GM18951 (cell line): Measurements from ENCODE around the gene NXNL1.

Source experiments
- POLR2A ChIP-seq: IDR thresholded peaks from 4 replicates; pipeline ENCODE4 v1.6.1; 2011; ENCODE audit warnings: mild to moderate bottlenecking; ENCODE audit not compliant: insufficient read length, insufficient read depth; ENCODE audit errors: extremely low read depth
- in situ Hi-C: fragments of 300-500 bp; cut with MboI; formaldehyde crosslinking; loops from one replicate; pipeline ENCODE4 v1.12.0; 2022; ENCODE audit warnings: low sequenced_read_pairs, mixed read lengths, inconsistent platforms; ENCODE audit not compliant: unreplicated experiment

Gene NXNL1

GRCh38 chr19:17457616-17458015 lies 3.1 kb downstream of the NXNL1 start:
- in situ Hi-C loops = no loop called here
- no peak for TF ChIP-seq POLR2A

DNA sequence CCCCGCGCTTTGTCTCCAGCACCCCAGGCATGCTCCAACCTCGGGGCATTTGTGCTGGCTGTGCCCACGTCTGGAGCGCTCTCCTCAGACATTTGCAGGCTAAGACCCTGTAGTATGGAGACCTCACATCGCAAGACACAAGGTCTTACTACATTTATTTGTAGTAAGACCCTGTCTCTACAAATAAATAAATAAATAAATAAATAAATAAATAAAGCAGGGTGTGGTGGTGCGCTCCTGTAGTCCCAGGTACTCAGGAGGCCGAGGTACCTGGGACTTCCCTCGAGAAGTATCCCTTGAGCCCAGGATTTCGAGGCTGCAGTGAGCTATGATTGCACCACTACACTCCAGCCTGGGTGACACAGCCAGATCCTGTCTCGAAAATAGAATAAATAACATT lies 4.6 kb downstream of the NXNL1 start:
- in situ Hi-C loops = no loop called here
- TF ChIP-seq POLR2A = no peak

DNA sequence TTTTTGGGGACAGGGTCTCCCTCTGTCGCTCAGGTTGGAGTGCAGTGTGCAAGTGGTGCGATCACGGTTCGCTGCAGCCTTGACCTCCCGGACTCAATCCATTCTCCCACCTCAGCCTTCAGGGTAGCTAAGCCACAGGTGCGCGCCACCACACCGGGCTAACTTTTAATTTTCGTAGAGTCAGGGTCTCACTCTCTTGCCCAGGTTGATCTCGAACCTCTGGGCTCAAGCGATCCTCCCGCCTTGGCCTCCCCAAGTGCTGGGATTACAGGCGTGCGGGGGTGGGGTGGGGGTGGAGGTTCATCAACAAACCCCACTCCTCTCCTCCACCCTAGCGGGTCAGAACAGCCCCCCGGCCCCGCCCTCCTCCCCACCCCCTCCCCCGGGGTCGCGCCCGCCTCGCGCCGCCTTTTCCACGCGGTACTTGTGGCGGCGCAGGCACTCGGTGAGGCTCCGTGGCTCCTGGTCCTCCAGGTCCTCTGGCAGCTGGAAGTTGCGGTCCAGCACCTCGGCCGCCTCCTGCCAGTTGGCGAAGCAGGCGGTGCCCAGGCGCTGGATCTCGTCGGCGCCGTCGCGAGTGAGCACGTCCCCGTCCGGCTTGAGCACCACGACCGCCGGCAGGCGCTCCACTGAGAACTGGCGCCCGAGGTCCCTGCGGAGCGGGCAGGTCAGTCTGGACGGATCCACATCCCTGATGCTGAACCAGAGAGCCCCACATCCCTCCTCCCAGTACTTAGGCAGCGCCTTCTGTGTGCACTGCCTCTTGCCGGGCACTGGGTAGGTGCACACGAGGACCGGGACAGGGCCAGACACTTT lies 5.2 kb downstream of the NXNL1 start:
- in situ Hi-C loops = no loop called here
- TF ChIP-seq POLR2A = no peak

- no peak for TF ChIP-seq POLR2A
- in situ Hi-C loops = no loop called here
Measured at GRCh38 chr19:17454576-17455071, 6.1 kb downstream of the NXNL1 start.

DNA sequence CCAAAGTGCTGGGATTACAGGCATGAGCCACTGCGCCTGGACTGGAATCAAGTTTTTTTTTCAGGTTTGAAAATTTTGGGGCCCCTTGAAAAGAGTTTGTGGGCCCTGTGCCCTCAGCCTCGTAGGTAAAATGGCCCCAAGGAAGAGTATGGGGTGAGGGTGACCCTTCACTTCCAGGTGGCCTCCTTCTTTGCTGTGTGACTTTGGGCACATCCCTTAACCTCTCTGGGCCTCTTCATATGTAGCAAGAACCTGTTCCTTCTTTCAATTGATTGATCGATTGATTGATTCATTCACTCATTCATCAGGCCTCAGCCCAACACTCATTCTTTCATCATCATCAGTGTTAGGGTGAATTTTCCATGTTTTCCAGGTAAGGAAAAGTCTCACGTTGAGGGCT lies 8.9 kb downstream of the NXNL1 start:
- no peak for TF ChIP-seq POLR2A
- in situ Hi-C loops = no loop called here

DNA sequence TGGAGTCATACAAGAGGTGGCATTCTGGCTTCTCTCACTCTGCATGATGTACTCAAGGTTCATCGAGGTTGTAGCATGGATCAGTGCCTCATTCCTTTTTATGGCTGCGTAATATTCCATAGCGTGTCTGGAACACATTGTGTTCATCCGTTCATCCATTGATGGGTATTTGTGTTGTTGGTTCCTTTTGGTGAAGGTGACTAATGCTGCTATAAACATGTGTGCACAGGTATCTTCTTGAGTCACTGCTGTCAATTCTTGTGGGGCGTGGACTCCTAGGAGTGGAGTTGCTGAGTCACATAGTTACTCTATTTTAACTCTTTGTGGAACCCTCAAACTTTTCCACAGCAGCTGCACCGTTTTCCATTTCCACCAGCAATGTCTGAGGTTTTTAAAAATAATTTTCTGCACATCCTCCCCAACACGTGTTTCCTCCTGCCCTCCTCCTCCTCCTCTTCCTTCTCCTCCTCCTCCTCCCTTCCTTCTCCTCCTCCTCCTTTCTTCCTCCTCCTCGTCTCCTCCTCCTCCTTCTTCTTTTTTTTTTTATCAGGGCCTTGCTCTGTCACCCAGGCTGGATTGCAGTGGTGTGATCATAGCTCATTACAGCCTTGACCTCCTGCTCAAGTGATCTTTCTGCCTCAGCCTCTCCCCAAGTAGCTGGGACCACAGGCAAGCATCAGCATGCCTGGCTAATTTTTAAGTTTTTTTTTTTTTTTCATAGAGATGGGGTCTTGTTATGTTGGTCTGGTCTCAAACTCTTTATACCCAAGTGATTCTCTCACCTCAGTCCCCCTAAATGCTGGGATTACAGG lies 10.3 kb downstream of the NXNL1 start:
- TF ChIP-seq POLR2A = no peak
- in situ Hi-C loops = no loop called here

DNA sequence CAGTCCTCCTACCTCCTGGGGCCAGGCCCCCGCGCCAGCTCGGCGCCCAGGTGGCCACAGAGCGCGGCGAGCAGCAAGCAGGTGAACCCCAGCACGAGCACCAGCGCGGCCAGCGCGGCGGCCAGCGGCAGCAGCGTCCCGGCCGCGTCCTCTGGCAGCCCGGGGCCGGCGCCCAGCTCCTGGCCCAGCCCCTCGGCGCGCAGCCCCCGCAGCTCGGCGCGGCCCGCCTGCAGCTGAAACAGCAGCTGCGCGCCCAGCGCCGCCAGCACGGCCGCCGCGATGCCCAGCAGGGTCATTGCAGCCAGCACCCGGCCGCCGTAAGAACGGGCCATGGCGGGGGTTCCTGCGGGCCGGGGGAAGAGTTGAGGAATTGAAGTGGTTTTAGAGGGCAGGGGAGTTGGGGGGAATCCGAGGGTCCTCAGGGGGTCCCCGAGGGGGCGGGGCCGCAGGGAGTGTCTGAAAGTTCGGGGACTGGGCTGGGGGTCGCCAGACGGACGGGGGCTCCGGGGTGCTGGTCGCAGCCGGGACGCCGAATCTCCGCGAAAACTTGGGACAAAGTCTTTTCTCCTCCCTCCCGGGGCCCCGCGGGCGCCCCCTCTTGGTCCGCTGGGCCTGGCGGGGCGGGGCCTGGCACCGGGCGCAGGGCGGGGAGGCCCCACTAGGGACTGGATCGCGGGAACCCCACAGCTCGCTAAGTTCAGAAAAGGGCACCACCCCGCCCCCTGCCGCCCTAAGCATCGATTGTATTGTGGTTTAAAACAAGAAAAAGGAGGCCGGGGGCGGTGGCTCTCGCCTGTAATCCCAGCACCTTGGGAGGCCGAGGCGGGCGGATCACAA lies 12.4 kb downstream of the NXNL1 start, which contains the start of gene TMEM221:
TSS of gene TMEM221 (minus strand) at position 538 of the 837 bp plus-strand sequence. CDS start at position 332, 206 bp downstream.
- no peak for TF ChIP-seq POLR2A
- in situ Hi-C loops = no loop called here

GRCh38 chr19:17447704-17448130 lies 13.0 kb downstream of the NXNL1 start:
- no peak for TF ChIP-seq POLR2A
- in situ Hi-C loops = no loop called here

- in situ Hi-C loops = no loop called here
Measured at GRCh38 chr19:17445526-17446165, 15.1 kb downstream of the NXNL1 start.

GRCh38 chr19:17441241-17442021 lies 19.3 kb downstream of the NXNL1 start:
- TF ChIP-seq POLR2A = no peak
- in situ Hi-C loops = no loop called here

More at GRCh38 chr19:17445526-17446165, 15.1 kb downstream of the NXNL1 start:
- TF ChIP-seq POLR2A = no peak

DNA sequence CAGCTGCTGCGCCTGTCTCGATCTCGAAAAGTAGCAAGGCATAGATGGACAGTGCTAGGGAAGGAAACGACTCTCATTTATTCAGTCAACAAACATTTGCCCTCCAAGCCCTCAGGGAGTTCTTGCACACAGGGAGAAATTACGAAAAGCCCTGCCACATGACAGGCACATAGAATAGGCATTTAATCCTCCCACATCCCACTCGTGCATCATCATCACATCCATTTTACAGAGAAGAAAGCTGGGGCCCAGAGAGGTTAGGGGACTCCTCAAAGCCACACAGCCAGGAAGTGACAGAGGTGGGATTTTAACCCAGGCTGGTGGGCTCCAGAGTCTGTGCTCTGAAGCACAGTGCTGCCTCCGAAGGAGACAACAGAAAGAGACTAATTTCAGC lies 23.9 kb downstream of the NXNL1 start:
- in situ Hi-C loops = no loop called here
- TF ChIP-seq POLR2A = no peak

DNA sequence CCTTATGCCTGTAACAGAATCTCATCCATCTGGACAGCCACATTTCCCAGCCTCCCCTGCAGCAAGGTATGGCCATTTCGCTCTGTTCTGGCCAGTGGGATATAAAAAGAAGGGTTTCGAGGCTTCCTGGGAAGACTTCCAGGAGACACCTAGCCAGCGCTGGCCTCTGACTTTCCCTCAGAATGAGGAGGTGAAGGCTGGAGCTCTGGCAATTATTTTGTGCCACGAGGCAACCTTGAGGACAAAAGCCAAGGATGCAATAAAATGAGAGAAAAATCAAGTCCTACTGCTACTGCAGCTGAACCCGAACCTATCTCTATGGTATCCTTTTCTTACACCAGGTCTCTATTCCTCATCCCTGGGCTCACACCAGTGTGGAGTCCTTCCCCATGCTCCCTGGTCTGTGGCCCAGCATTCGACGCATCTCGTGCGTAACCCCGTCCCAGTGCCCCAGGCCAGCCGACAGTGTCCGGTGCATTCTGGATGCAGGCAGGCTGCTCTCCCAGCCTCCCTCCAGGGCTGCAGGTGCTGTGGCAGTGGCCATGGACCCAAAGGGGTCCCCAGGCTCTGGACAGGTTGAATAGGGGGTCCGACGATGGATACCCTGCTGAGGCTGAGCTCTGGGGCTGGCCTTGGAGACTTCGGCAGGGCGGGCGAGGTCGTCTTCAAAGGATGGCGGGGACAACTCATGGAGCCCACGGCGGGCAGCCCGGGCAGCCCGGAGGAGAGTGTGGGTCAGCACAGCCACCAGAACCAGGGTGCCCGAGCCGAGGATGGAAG lies 24.4 kb downstream of the NXNL1 start:
- TF ChIP-seq POLR2A = no peak
- in situ Hi-C loops = no loop called here
